Loucy (cell line): Measurements from ENCODE around the gene MAP3K5.

ENCODE experiments used
- CTCF ChIP-seq: fragments of 200-600 bp; sonication (generic); conservative IDR thresholded peaks from 2 replicates; pipeline ENCODE4 v1.5.1; 2014; ENCODE audit warnings: mild to moderate bottlenecking, antibody characterized with exemption, low read length
- EZH2phosphoT487 ChIP-seq: fragments of 200-600 bp; IDR thresholded peaks from 2 replicates; pipeline ENCODE4 v1.6.1; 2018; ENCODE audit warnings: antibody characterized with exemption, mild to moderate bottlenecking, moderate library complexity, borderline replicate concordance

- TF ChIP-seq CTCF = 0 out of 2 replicates have a peak, but pooled peaks have one; percentile 2
- no peak for TF ChIP-seq EZH2phosphoT487
Observed at GRCh38 chr6:136823128-136823660, 30.9 kb upstream of the MAP3K5 start.
